H1 (cell line): ENCODE data around the gene CXCL16. TPM values are rescaled to one million over a fixed set of nuclear protein-coding genes. Genes with fewer than 3 reads are reported as not detected.

Experiments used
- CEBPB ChIP-seq: IDR thresholded peaks from 2 replicates; pipeline ENCODE4 v1.6.1; 2012; ENCODE audit warnings: low read depth, low read length
- HDAC2 ChIP-seq, 2 experiments: fragments of 300-600 bp in 1 of 2; sonication (generic) in 1 of 2; IDR thresholded peaks; 2 replicates each; pipeline ENCODE4 v1.6.1; 2011 to 2012; ENCODE audit warnings: low read depth in 2 of 2, low read length in 2 of 2, mild to moderate bottlenecking in 2 of 2, moderate library complexity in 2 of 2, borderline replicate concordance in 1 of 2, inconsistent platforms in 1 of 2
- RBBP5 ChIP-seq: IDR thresholded peaks from 2 replicates; pipeline ENCODE4 v1.7.1; 2012; ENCODE audit warnings: low read depth, mild to moderate bottlenecking, inconsistent platforms, low read length, moderate library complexity, borderline replicate concordance
- RFX5 ChIP-seq: IDR thresholded peaks from 2 replicates; pipeline ENCODE4 v1.6.1; 2011; ENCODE audit warnings: low read depth, low read length, improper control_type of control experiment, borderline replicate concordance
- RNF2 ChIP-seq: fragments of 200-900, 300-1000 bp; sonication (generic); IDR thresholded peaks from 2 replicates; pipeline ENCODE4 v1.7.1; 2016; ENCODE audit warnings: borderline replicate concordance, low read depth, mild to moderate bottlenecking, antibody characterized with exemption, low read length; ENCODE audit not compliant: poor library complexity, severe bottlenecking; ENCODE audit errors: missing control alignments
- SUZ12 ChIP-seq: fragments of 200-600 bp; sonication (generic); IDR thresholded peaks from 2 replicates; pipeline ENCODE4 v1.6.1; 2012; ENCODE audit warnings: mild to moderate bottlenecking, inconsistent platforms, low read length, moderate library complexity, mixed read lengths
- polyA plus RNA-seq, 7 experiments: library from polyadenylated mRNA; depleted of rRNA in 3 of 7; stranded (reverse) in 5 of 7; unstranded in 2 of 7; fragments of >200 nt in 5 of 7; fragments of 200-250 nt in 2 of 7; gene quantifications; 1 replicate in 5 of 7; 2 replicates in 1 of 7; 4 replicates in 1 of 7; pipeline versions ENCODE4 v1.2.1 to v1.2.3, GENCODE V29; 2011 to 2013; ENCODE audit warnings: missing spikeins in 2 of 7, mixed read lengths in 2 of 7
- total RNA-seq: library from RNA; stranded (reverse); fragmentation: NEBNext Ultra II Directional; extraction: Animal tissue kit (Norgen Biotek cat#: 25700); gene quantifications from 2 replicates; pipeline ENCODE4 v1.2.1, GENCODE V29; 2021
- TF ChIP-seq, protein P1 (sequence below): fragments of 300-600 bp; sonication (generic); IDR thresholded peaks from 2 replicates; pipeline ENCODE4 v1.7.1; 2012; ENCODE audit warnings: low read length, moderate library complexity, mild to moderate bottlenecking, inconsistent platforms; ENCODE audit not compliant: insufficient replicate concordance
- TF ChIP-seq, protein P2 (sequence below): IDR thresholded peaks from 2 replicates; pipeline ENCODE4 v1.6.1; 2011; ENCODE audit warnings: low read depth, mild to moderate bottlenecking, low read length; ENCODE audit not compliant: insufficient read depth

CXCL16 gene
- total and polyA plus RNA-seq, 2 of the 8 experiments (the other 6 are each of a cell fraction or from before 2014, with no cell fraction given) = 3.5 to 4.8 TPM

DNA sequence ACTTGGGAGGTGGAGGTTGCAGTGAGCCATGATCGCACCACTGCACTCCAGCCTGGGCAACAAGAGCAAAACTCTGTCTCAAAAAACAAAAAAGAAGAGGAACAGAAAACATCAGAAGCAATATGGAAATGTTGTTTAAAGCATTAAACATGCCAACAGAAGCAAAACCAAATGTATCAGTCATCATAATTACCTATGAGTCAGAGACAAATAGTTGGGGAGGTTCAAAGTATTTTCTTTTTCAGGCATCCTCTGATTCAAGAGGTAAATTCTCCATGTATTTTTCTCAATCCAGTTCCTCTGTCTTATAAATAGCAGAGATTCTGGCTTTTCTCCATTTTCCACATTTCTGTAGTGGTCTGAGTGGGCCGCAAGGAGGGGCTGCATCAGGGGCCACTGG is 29.9 kb upstream of the CXCL16 start (continued):
- TF ChIP-seq, protein P1, sequence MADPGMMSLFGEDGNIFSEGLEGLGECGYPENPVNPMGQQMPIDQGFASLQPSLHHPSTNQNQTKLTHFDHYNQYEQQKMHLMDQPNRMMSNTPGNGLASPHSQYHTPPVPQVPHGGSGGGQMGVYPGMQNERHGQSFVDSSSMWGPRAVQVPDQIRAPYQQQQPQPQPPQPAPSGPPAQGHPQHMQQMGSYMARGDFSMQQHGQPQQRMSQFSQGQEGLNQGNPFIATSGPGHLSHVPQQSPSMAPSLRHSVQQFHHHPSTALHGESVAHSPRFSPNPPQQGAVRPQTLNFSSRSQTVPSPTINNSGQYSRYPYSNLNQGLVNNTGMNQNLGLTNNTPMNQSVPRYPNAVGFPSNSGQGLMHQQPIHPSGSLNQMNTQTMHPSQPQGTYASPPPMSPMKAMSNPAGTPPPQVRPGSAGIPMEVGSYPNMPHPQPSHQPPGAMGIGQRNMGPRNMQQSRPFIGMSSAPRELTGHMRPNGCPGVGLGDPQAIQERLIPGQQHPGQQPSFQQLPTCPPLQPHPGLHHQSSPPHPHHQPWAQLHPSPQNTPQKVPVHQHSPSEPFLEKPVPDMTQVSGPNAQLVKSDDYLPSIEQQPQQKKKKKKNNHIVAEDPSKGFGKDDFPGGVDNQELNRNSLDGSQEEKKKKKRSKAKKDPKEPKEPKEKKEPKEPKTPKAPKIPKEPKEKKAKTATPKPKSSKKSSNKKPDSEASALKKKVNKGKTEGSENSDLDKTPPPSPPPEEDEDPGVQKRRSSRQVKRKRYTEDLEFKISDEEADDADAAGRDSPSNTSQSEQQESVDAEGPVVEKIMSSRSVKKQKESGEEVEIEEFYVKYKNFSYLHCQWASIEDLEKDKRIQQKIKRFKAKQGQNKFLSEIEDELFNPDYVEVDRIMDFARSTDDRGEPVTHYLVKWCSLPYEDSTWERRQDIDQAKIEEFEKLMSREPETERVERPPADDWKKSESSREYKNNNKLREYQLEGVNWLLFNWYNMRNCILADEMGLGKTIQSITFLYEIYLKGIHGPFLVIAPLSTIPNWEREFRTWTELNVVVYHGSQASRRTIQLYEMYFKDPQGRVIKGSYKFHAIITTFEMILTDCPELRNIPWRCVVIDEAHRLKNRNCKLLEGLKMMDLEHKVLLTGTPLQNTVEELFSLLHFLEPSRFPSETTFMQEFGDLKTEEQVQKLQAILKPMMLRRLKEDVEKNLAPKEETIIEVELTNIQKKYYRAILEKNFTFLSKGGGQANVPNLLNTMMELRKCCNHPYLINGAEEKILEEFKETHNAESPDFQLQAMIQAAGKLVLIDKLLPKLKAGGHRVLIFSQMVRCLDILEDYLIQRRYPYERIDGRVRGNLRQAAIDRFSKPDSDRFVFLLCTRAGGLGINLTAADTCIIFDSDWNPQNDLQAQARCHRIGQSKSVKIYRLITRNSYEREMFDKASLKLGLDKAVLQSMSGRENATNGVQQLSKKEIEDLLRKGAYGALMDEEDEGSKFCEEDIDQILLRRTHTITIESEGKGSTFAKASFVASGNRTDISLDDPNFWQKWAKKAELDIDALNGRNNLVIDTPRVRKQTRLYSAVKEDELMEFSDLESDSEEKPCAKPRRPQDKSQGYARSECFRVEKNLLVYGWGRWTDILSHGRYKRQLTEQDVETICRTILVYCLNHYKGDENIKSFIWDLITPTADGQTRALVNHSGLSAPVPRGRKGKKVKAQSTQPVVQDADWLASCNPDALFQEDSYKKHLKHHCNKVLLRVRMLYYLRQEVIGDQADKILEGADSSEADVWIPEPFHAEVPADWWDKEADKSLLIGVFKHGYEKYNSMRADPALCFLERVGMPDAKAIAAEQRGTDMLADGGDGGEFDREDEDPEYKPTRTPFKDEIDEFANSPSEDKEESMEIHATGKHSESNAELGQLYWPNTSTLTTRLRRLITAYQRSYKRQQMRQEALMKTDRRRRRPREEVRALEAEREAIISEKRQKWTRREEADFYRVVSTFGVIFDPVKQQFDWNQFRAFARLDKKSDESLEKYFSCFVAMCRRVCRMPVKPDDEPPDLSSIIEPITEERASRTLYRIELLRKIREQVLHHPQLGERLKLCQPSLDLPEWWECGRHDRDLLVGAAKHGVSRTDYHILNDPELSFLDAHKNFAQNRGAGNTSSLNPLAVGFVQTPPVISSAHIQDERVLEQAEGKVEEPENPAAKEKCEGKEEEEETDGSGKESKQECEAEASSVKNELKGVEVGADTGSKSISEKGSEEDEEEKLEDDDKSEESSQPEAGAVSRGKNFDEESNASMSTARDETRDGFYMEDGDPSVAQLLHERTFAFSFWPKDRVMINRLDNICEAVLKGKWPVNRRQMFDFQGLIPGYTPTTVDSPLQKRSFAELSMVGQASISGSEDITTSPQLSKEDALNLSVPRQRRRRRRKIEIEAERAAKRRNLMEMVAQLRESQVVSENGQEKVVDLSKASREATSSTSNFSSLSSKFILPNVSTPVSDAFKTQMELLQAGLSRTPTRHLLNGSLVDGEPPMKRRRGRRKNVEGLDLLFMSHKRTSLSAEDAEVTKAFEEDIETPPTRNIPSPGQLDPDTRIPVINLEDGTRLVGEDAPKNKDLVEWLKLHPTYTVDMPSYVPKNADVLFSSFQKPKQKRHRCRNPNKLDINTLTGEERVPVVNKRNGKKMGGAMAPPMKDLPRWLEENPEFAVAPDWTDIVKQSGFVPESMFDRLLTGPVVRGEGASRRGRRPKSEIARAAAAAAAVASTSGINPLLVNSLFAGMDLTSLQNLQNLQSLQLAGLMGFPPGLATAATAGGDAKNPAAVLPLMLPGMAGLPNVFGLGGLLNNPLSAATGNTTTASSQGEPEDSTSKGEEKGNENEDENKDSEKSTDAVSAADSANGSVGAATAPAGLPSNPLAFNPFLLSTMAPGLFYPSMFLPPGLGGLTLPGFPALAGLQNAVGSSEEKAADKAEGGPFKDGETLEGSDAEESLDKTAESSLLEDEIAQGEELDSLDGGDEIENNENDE = no peak
- no peak for TF ChIP-seq RFX5
- no peak for TF ChIP-seq HDAC2 (IDR thresholded peaks at IDR 0.05; ENCODE audit: borderline replicate concordance in 1 of 2, low read depth in 2 of 2, low read length in 2 of 2)
- no peak for TF ChIP-seq RNF2
- TF ChIP-seq, protein P2, sequence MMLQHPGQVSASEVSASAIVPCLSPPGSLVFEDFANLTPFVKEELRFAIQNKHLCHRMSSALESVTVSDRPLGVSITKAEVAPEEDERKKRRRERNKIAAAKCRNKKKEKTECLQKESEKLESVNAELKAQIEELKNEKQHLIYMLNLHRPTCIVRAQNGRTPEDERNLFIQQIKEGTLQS = no peak
- TF ChIP-seq RBBP5 = no peak
- no peak for TF ChIP-seq SUZ12
- TF ChIP-seq CEBPB = no peak
